Stomach (tissue), 4 donors: ENCODE data around the gene RPL13.

Experiments
- CTCF ChIP-seq, 7 experiments: fragments of 450-650 bp in 4 of 7; fragments of 200-600 bp in 3 of 7; sonication (generic) in 3 of 7; IDR thresholded peaks; one replicate each; pipeline ENCODE4 v1.5.1; 2016 to 2019; ENCODE audit warnings: antibody characterized with exemption in 7 of 7, control low read depth in 2 of 7, mild to moderate bottlenecking in 1 of 7
- EP300 ChIP-seq: sonication (generic); formaldehyde crosslinking; IDR thresholded peaks from one replicate; pipeline ENCODE4 v1.6.1; 2017; ENCODE audit warnings: antibody characterized with exemption
- POLR2A ChIP-seq, 4 donors: fragments of 450-650 bp; IDR thresholded peaks; one replicate each; pipeline ENCODE4 v1.6.1; 2016; ENCODE audit warnings: antibody characterized with exemption in 4 of 4, control low read depth in 2 of 4, mild to moderate bottlenecking in 1 of 4, moderate library complexity in 1 of 4

DNA sequence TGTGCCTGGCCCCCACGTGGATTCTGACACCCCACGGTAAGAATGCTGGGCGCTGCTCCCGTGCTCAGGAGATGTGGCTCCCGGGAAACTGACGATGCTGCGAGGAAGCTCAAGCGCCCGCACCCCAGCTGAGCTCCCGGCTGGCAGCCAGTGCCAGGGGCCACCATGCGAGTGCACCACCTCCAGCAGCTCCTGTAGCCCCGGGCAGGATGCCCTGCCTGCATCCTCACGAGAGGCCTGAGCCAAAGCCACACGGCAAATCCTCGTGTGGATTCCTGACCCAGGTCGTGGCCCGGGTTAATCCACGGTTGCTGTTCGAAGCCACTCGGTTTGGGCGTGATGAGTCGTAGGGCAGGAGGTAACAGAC is 41.4 kb downstream of the RPL13 start:
- TF ChIP-seq EP300 (no peak), POLR2A (IDR thresholded peaks at IDR 0.05) (no peak), CTCF (IDR thresholded peaks at IDR 0.05) (no peak)
